ENCODE data around the gene PEX10. TPM values are rescaled to one million over a fixed set of nuclear protein-coding genes. Genes with fewer than 3 reads are reported as not detected.

Gene PEX10
- polyA plus RNA-seq, 1 donor from 2014 or later, result 30.1 TPM

GRCh38 chr1:2373551-2374251 lies 38.7 kb downstream of the PEX10 start:
- Histone ChIP-seq H3K4me2 (ENCODE audit: low read length) (no peak overlapping the region), H2AFZ (ENCODE audit: low read depth, low read length) (no peak overlapping the region), H4K20me1 (ENCODE audit: insufficient read depth) (no peaks in the 10 kb centered on the region), H3K9ac (ENCODE audit: low read length) (no peak overlapping the region), H3K27me3 (ENCODE audit: insufficient read depth, low read depth, low read length) (no peaks in the 10 kb centered on the region), H3K79me2 (replicated peaks; ENCODE audit: insufficient read depth, low read length) (no peaks in the 10 kb centered on the region), H3K36me3 (ENCODE audit: insufficient read depth, low read length) (no peaks in the 10 kb centered on the region), H3K27ac (ENCODE audit: low read length) (no peak overlapping the region), H3F3A (ENCODE audit: insufficient read depth, low read length, poor library complexity, severe bottlenecking) (no peaks in the 10 kb centered on the region), H3K9me2 (ENCODE audit: insufficient read depth, low read length) (no peaks in the 10 kb centered on the region), H3K4me3 (ENCODE audit: low read length) (no peak overlapping the region), H3K9me3 (ENCODE audit: low read length) (no peaks in the 10 kb centered on the region)
- TF ChIP-seq RAD21 (conservative IDR thresholded peaks at IDR 0.05) (no peak), CTCF (IDR thresholded peaks at IDR 0.05; ENCODE audit: poor library complexity, severe bottlenecking) (no peak), EZH2 (IDR thresholded peaks at IDR 0.05; ENCODE audit: borderline replicate concordance, insufficient read depth, low read length, poor library complexity, severe bottlenecking) (no peak), TAF1 (IDR thresholded peaks at IDR 0.05; ENCODE audit: low read depth) (no peak), MXI1 (conservative IDR thresholded peaks at IDR 0.05; ENCODE audit: poor library complexity, severe bottlenecking) (no peak), POLR2AphosphoS5 (IDR thresholded peaks at IDR 0.05) (no peak), SMC3 (conservative IDR thresholded peaks at IDR 0.05; ENCODE audit: poor library complexity) (no peak), EP300 (conservative IDR thresholded peaks at IDR 0.05; ENCODE audit: poor library complexity, severe bottlenecking) (no peak)

GRCh38 chr1:2372551-2373490 lies 39.5 kb downstream of the PEX10 start:
- Histone ChIP-seq H3K9me2 (ENCODE audit: insufficient read depth, low read length) (no peaks in the 10 kb centered on the region), H3K27ac (ENCODE audit: low read length) (no peak overlapping the region), H2AFZ (ENCODE audit: low read depth, low read length) (no peak overlapping the region), H3K79me2 (replicated peaks; ENCODE audit: insufficient read depth, low read length) (no peaks in the 10 kb centered on the region), H4K20me1 (ENCODE audit: insufficient read depth) (no peaks in the 10 kb centered on the region), H3K4me2 (ENCODE audit: low read length) (no peak overlapping the region), H3K36me3 (ENCODE audit: insufficient read depth, low read length) (no peaks in the 10 kb centered on the region), H3K9me3 (ENCODE audit: low read length) (no peaks in the 10 kb centered on the region), H3K4me3 (ENCODE audit: low read length) (no peak overlapping the region), H3K27me3 (ENCODE audit: insufficient read depth, low read depth, low read length) (no peaks in the 10 kb centered on the region), H3F3A (ENCODE audit: insufficient read depth, low read length, poor library complexity, severe bottlenecking) (no peaks in the 10 kb centered on the region), H3K9ac (ENCODE audit: low read length) (no peak overlapping the region)
- TF ChIP-seq EP300 (conservative IDR thresholded peaks at IDR 0.05; ENCODE audit: poor library complexity, severe bottlenecking), result no peak

- no peak overlapping the region for H3K27ac ChIP-seq (ENCODE audit: low read length)
- H3K9ac ChIP-seq (ENCODE audit: low read length), result no peak overlapping the region
- H3K4me2 ChIP-seq (ENCODE audit: low read length), result no peak overlapping the region
- H3F3A ChIP-seq (ENCODE audit: insufficient read depth, low read length, poor library complexity, severe bottlenecking), result no peaks in the 10 kb centered on the region
- no peak overlapping the region for H2AFZ ChIP-seq (ENCODE audit: low read depth, low read length)
- no peaks in the 10 kb centered on the region for H3K27me3 ChIP-seq (ENCODE audit: insufficient read depth, low read depth, low read length)
- H4K20me1 ChIP-seq (ENCODE audit: insufficient read depth), result no peaks in the 10 kb centered on the region
- TF ChIP-seq EZH2 (IDR thresholded peaks at IDR 0.05; ENCODE audit: borderline replicate concordance, insufficient read depth, low read length, poor library complexity, severe bottlenecking), result no peak
- no peak for TF ChIP-seq RAD21 (conservative IDR thresholded peaks at IDR 0.05)
- TF ChIP-seq POLR2AphosphoS5 (IDR thresholded peaks at IDR 0.05), result no peak
- H3K9me3 ChIP-seq (ENCODE audit: low read length), result no peaks in the 10 kb centered on the region
- no peaks in the 10 kb centered on the region for H3K36me3 ChIP-seq (ENCODE audit: insufficient read depth, low read length)
- H3K9me2 ChIP-seq (ENCODE audit: insufficient read depth, low read length), result no peaks in the 10 kb centered on the region
- H3K79me2 ChIP-seq (replicated peaks; ENCODE audit: insufficient read depth, low read length), result no peaks in the 10 kb centered on the region
- no peak overlapping the region for H3K4me3 ChIP-seq (ENCODE audit: low read length)
Measured at GRCh38 chr1:2368053-2368744, 44.2 kb downstream of the PEX10 start.

Data from neural cell (in vitro differentiated cells).